Heart left ventricle (tissue), 16 donors: ENCODE data around the gene BMP10. TPM values are rescaled to one million over a fixed set of nuclear protein-coding genes. Genes with fewer than 3 reads are reported as not detected.

Experiments
- ATAC-seq, 4 donors: fragments of 200-7000 bp; cut with Tn5 transposase; one replicate each; pipeline ENCODE4 v1.9.1; 2020 to 2022; ENCODE audit warnings: moderate library complexity in 4 of 4, mild to moderate bottlenecking in 3 of 4, moderate number of reproducible peaks in 1 of 4
- DNase-seq, 5 donors: peaks; one replicate each; pipeline ENCODE4 v3.0.0-alpha.2; 2020
- H3K27ac ChIP-seq, 12 donors: fragments of 200-600 bp; sonication (generic) in 4 of 12; one replicate each; pipeline versions ENCODE4 v1.5.0 to v1.8.0; 2016 to 2022; ENCODE audit warnings: mild to moderate bottlenecking in 2 of 12
- H3K27me3 ChIP-seq, 9 donors: fragments of 200-600 bp; sonication (generic) in 2 of 9; one replicate each; pipeline versions ENCODE4 v1.5.1 to v1.8.0; 2016 to 2022; ENCODE audit warnings: mild to moderate bottlenecking in 3 of 9
- H3K36me3 ChIP-seq, 9 donors: fragments of 200-600 bp; sonication (generic) in 2 of 9; one replicate each; pipeline versions ENCODE4 v1.5.0 to v1.8.0; 2018 to 2022; ENCODE audit warnings: mild to moderate bottlenecking in 2 of 9
- H3K4me1 ChIP-seq, 12 donors: fragments of 200-600 bp; sonication (generic) in 4 of 12; one replicate each; pipeline versions ENCODE4 v1.5.0 to v1.8.0; 2016 to 2022; ENCODE audit warnings: mild to moderate bottlenecking in 3 of 12
- H3K4me3 ChIP-seq, 12 donors: fragments of 200-600 bp; sonication (generic) in 4 of 12; one replicate each; pipeline versions ENCODE4 v1.5.0 to v1.8.0; 2017 to 2022; ENCODE audit warnings: mild to moderate bottlenecking in 9 of 12, moderate library complexity in 4 of 12
- H3K9me3 ChIP-seq, 12 donors: fragments of 200-600 bp; sonication (generic) in 4 of 12; one replicate each; pipeline versions ENCODE4 v1.5.0 to v1.8.0; 2016 to 2022; ENCODE audit warnings: mild to moderate bottlenecking in 1 of 12
- POLR2A ChIP-seq, 2 donors: fragments of 450-650 bp; IDR thresholded peaks; one replicate each; pipeline ENCODE4 v1.6.1; 2017; ENCODE audit warnings: antibody characterized with exemption in 2 of 2, mild to moderate bottlenecking in 2 of 2, moderate library complexity in 2 of 2
- WGBS, 4 donors: extraction: QIAGEN DNeasy Blood & Tissue Kit in 2 of 4; methylation state at CpG; one replicate each; pipeline versions ENCODE4 v1.1.5 to v1.1.7; 2013 to 2018; 5-methylcytosine and 5-hydroxymethylcytosine counted together
- intact Hi-C, 10 donors: fragments of 100-400 bp; cut with DNase I; formaldehyde crosslinking; loops; one replicate each; pipeline versions ENCODE4 v1.11.1 to v1.14.2; 2022
- long read RNA-seq, 3 donors: library from polyadenylated mRNA; unstranded; transcript quantifications; one replicate each; pipeline ENCODE4 v2.0.0, GENCODE V29; 2020 to 2021
- polyA plus RNA-seq, 2 donors: library from polyadenylated mRNA; stranded (reverse); fragments of 200-250 nt; gene quantifications; one replicate each; pipeline ENCODE4 v1.2.3, GENCODE V29; 2013
- total RNA-seq, 9 donors: library from RNA; depleted of rRNA in 2 of 9; stranded (reverse); fragments of >200 nt in 2 of 9; fragmentation: NEBNext Ultra II Directional in 3 of 9; extraction: Animal tissue kit (Norgen Biotek cat#: 25700) in 3 of 9; gene quantifications; one replicate each; pipeline versions ENCODE4 v1.1.0 to v1.2.4, GENCODE V29; 2016 to 2023
- TF ChIP-seq, protein P1 (sequence below), 12 donors: fragments of 200-600 bp; sonication (generic) in 4 of 12; IDR thresholded peaks; one replicate each; pipeline versions ENCODE4 v1.5.0 to v1.8.0; 2018 to 2022; ENCODE audit warnings: antibody characterized with exemption in 12 of 12, mild to moderate bottlenecking in 5 of 12
- donor health status: ischemic (EF 13 %, LVEDD 7.1; RV severe dilation, severe dysfunction).
- donor health status: healthy with polysubstance abuse.
- donor health status: DM: no; HTN: yes; CAD: no.
- donor health status: DM: no; HTN: no; CAD: no.
- donor health status: ischemic (EF 25% LVEDD 6.9; RV normal size, moderate dysfunction).
- donor health status: ischemic (EF 25% LVEDD 5.7; RV mildly dilated, moderate dysfunction).
- donor health status: healthy.
- donor health status: DM: yes; HTN: yes; CAD: no.
- donor health status: ischemic (EF 35%, LVEDD 5.7; RV mildly dilated, moderate dysfunction).
- donor health status: nonischemic (EF 11% LVEDD 7.7; RV severe dilation, severe dysfunction).
- donor health status: DM: yes; HTN: yes; CAD: no.
- donor health status: PGD.
- donor health status: ischemic (EF 29% LVEDD 5.4; RV normal size, mild dysfunction).
- donor health status: nonischemic (EF 23%, LVEDD 6.1; RV moderate dilation, normal function).

BMP10 gene
- total RNA-seq = 1 to 10 TPM in 2 of 9 donors, under 1 TPM in 2, not detected in 5; 0.15 to 5.9 (median 1.7) TPM
- polyA plus RNA-seq = not detected
- long read RNA-seq, donor 1 = 0 reads
- long read RNA-seq, donor 2 = 0 reads
- long read RNA-seq, donor 3 = 0 reads

GRCh38 chr2:68871159-68871764, at the start of gene BMP10:
TSS of gene BMP10 (minus strand) at chr2:68871397. CDS start at chr2:68871358, 39 bp downstream.
- DNase-seq (no peak), ATAC-seq (no peak)
- intact Hi-C loops = no loop called here
- Histone ChIP-seq H3K27ac (no peak within 1 kb of the TSS), H3K36me3 (no peaks in the 10 kb centered on the region), H3K4me1 (no peaks in the 10 kb centered on the region), H3K9me3 (no peaks in the 10 kb centered on the region), H3K4me3 (no peak within 1 kb of the TSS), H3K27me3 (peaks cover 0 to 75% (median 11%) of the 10 kb centered on the region in 9 donors)
- 76 to 83% (median 77%) methylated on average over 6 of the region's 6 CpGs for WGBS, 4 donors
- no peak for TF ChIP-seq POLR2A (IDR thresholded peaks at IDR 0.05)
- TF ChIP-seq, protein P1, sequence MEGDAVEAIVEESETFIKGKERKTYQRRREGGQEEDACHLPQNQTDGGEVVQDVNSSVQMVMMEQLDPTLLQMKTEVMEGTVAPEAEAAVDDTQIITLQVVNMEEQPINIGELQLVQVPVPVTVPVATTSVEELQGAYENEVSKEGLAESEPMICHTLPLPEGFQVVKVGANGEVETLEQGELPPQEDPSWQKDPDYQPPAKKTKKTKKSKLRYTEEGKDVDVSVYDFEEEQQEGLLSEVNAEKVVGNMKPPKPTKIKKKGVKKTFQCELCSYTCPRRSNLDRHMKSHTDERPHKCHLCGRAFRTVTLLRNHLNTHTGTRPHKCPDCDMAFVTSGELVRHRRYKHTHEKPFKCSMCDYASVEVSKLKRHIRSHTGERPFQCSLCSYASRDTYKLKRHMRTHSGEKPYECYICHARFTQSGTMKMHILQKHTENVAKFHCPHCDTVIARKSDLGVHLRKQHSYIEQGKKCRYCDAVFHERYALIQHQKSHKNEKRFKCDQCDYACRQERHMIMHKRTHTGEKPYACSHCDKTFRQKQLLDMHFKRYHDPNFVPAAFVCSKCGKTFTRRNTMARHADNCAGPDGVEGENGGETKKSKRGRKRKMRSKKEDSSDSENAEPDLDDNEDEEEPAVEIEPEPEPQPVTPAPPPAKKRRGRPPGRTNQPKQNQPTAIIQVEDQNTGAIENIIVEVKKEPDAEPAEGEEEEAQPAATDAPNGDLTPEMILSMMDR (IDR thresholded peaks at IDR 0.05) = no peak

- Histone ChIP-seq H3K9me3 (no peaks in the 10 kb centered on the region), H3K4me1 (no peaks in the 10 kb centered on the region), H3K4me3 (no peak overlapping the region), H3K27ac (no peak overlapping the region), H3K27me3 (peaks cover 0 to 3% (median 0%) of the 10 kb centered on the region in 9 donors), H3K36me3 (no peaks in the 10 kb centered on the region)
- TF ChIP-seq, protein P1 (IDR thresholded peaks at IDR 0.05) = no peak
- no peak for TF ChIP-seq POLR2A (IDR thresholded peaks at IDR 0.05)
- DNase-seq (no peak), ATAC-seq (no peak)
- 84 to 89% (median 88%) methylated on average over 6 of the region's 6 CpGs for WGBS, 4 donors
- intact Hi-C loops = loop anchor here in 6 of 10 donors (5.0 to 10.0 kb wide), 4 partner anchors 208 to 456 kb away; partner anchors contain the start of genes APLF (in 3 of the 6) and FBXO48 (in 3 of the 6)
Observed at GRCh38 chr2:68920481-68921170, 49.4 kb upstream of the BMP10 start.

DNA sequence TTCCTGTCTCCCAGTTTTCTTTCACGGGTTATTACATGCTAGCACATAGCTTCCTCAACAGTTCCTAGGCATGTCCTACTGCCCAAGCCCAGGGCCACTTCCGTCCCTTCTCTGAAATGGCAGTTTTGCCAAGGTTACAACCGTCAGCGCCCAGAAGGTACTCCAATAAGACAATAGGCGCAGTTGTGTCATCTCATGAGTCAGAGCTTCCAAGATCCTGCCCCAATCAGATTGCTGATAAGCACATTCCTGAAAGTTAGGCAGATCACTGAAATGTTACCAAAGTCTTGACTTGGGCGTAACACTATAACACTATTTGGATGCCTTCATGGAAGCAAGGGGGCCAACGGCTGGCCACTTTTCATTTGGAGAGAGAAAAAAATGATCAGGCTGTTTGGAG, 47.3 kb upstream of the BMP10 start:
- no peak overlapping the region for H3K4me3 ChIP-seq
- intact Hi-C loops = loop anchor here in 1 of 10 donors (5.0 kb wide), 1 partner anchor 441 kb away; no protein-coding TSS in a partner anchor
- TF ChIP-seq, protein P1 (IDR thresholded peaks at IDR 0.05) = no peak
- TF ChIP-seq POLR2A (IDR thresholded peaks at IDR 0.05) = no peak
- H3K27ac ChIP-seq = no peak overlapping the region
- no peaks in the 10 kb centered on the region for H3K9me3 ChIP-seq
- no peak for ATAC-seq
- WGBS, 4 donors = 83 to 91% (median 85%) methylated on average over 7 of the region's 7 CpGs
- no peaks in the 10 kb centered on the region for H3K27me3 ChIP-seq
- no peaks in the 10 kb centered on the region for H3K4me1 ChIP-seq
- no peaks in the 10 kb centered on the region for H3K36me3 ChIP-seq
- no peak for DNase-seq

DNA sequence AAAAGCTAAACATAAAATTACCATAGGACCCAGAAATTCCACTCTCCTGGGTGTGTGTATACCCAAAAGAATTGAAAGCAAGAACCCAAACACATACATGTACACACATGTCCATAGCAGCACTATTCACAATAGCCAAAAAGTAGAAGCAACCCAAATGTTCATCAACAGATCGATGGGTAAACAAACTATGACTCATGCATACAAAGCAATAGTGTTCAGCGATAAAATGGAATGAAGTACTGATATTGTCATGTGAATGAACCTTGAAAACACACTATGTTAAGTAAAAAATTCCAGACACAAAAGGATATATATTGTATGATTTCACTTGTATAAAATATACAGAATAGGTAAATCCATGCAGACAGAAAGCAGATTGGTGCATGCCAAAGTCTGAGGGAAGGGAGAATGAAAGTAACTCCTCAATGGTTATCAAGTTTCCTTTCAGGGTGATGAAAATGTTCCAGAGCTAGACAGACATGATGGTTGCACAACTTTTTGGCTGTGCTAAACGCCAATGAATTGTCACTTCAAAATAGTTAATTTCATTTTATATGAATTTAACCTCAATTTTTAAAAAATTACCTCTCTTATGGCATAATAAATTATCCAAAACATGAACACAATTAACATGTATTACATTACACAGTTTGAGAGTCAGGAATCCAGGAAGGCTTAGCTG, 46.0 kb upstream of the BMP10 start:
- Histone ChIP-seq H3K36me3 (no peaks in the 10 kb centered on the region), H3K27me3 (no peaks in the 10 kb centered on the region), H3K9me3 (no peaks in the 10 kb centered on the region), H3K27ac (no peak overlapping the region), H3K4me3 (no peak overlapping the region), H3K4me1 (peaks cover 0 to 12% (median 0%) of the 10 kb centered on the region in 12 donors)
- DNase-seq = no peak
- 76 to 84% (median 79%) methylated on average over 3 of the region's 3 CpGs for WGBS, 4 donors
- intact Hi-C loops = loop anchor here in 1 of 10 donors (5.0 kb wide), 1 partner anchor 440 kb away; no protein-coding TSS in a partner anchor
- no peak for ATAC-seq
- TF ChIP-seq POLR2A (IDR thresholded peaks at IDR 0.05) = no peak
- TF ChIP-seq, protein P1 (IDR thresholded peaks at IDR 0.05) = no peak
